HG02571 (cell line): ENCODE data around the gene NTNG1.

Source experiments
- ATAC-seq: cut with Tn5 transposase; IDR thresholded peaks from one replicate; pipeline ENCODE4 v1.9.1; 2021; ENCODE audit warnings: mild to moderate bottlenecking, moderate library complexity; ENCODE audit not compliant: unreplicated experiment

Gene NTNG1

GRCh38 chr1:107443860-107444259 is 303.0 kb downstream of the NTNG1 start:
- ATAC-seq = no peak

DNA sequence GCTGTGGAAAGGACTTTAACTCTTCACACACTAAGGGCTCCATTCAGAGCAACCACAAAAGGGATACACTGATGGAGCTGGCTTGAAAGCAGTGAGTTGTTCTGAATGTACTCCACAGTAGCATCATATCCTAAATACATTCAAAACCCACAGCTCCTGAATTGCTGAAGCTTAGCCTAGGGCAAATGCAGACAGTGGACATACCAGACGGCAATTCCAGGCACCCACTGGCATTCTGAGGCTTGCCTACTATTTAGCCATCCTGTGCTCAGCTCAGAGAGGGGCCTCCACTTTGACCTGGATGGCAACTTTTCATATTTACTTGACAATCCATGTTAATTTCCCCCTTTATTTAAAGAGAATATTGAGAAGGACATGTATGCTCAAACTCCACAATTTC is 303.5 kb downstream of the NTNG1 start:
- no peak for ATAC-seq

DNA sequence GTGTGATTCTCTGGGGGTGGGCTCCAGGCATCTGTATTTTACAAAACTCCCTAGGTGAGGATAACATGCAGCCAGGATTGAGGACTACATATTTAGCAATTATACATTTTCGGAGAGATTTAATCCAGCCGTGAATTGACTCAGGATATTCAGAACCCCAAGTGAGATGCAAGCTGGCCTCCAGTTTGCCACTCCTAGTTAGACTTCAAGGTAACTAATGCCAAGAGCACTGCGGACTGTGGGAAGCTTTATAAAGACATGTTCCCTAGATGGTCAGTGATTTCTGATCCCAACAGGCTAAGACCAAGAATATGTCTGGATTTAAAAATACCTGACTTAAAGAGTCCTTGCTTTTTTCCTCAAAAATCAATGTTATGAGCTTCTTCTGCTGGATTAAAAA is 308.5 kb downstream of the NTNG1 start:
- ATAC-seq = no peak

- peak; percentile 78 for ATAC-seq
Measured at GRCh38 chr1:107450899-107451664, 310.2 kb downstream of the NTNG1 start.

GRCh38 chr1:107451715-107452114 is 310.9 kb downstream of the NTNG1 start:
- peak; percentile 43 for ATAC-seq

DNA sequence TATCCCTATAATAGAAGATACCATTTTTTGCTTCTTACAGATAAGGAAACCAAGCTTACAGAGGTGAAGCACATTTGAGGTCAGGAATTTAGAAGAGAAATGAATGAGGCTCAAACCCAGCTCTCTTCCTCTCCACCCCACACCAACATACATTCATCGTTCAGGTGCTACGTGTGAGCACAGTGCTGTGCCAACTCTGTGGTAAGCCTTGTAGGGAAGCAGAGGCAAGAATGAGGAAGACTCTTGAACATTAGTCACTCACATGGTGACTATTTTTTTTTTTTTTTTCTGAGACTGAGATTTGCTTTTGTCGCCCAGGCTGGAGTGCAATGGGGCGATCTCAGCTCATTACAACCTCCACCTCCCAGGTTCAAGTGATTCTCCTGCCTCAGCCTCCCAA is 314.0 kb downstream of the NTNG1 start:
- no peak for ATAC-seq

DNA sequence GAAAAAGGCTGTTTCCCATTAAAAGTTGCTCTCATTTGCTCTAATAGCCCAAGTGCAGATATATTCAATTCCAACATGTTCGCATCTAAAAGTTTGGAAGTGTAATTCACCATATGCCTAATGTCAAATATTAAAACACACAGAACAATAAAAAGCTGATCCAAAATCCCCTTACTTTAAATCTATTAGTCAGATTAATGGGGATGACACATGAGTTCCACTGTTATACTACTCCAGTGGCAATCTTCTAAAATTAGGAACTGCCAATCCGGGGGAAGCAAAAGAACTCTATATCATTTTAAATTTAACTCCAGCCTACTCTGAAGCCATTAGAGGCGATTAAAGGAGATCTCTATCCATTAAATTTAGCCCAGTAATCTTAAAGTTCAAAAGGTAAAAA is 317.1 kb downstream of the NTNG1 start:
- ATAC-seq = no peak

GRCh38 chr1:107459204-107459904 is 318.5 kb downstream of the NTNG1 start:
- ATAC-seq = peak; percentile 79

DNA sequence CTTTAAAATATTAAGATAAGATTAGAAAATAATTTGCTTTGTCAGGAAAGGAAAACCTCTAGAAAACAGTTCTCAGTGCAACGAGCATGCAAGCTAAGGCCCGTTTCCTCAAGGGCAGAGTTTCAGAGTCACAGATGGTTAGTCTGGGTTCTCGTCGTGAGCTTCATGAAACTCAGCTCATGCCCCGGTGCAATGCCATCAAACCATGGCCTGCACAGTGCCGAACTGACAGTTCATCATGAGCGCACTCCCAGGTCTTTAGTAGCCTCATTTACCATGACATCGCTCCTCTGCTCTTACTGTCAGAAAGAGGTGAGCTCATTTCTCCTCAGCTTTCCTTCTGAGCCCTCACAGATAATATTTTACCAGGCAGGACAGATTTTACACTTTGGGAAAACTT is 319.2 kb downstream of the NTNG1 start:
- ATAC-seq = peak; percentile 78

GRCh38 chr1:107464827-107465226 is 324.0 kb downstream of the NTNG1 start:
- ATAC-seq = no peak

DNA sequence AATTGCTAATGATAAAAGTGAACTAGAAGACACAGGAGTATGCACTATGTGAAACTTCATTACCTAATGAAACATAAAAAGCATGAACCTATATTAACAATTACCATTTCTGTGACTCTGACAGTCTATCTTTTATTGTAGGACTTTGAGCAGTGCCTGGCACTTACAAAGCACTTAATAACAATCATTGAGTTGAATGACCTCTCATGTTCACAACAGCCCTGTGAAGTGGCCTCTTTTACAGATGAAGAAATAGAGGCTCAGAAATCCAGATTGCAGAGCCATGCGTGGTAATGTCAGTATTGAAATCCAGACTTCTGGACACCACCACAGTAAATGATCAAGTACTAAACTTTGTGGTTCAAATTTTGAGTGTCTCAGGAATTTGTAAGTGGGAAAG is 326.4 kb downstream of the NTNG1 start:
- no peak for ATAC-seq

DNA sequence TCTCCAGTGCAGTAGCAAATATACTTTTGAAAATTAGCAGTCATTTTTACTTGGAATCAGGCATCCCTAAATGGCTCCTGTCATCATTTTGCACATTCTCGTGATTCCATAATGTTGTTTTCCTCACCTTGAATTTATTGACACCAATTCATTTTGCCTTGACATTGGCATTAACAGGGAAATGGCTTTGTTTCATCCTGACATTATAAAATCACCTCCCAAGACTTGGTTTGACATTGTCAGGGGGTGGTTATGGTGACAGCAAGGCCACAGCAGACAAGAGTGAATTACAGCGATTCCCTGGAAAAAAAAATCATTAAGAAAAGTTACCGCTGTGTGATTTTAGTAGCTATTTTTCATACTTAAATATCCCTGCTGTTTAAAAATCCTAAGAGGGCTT is 327.0 kb downstream of the NTNG1 start:
- ATAC-seq = no peak

DNA sequence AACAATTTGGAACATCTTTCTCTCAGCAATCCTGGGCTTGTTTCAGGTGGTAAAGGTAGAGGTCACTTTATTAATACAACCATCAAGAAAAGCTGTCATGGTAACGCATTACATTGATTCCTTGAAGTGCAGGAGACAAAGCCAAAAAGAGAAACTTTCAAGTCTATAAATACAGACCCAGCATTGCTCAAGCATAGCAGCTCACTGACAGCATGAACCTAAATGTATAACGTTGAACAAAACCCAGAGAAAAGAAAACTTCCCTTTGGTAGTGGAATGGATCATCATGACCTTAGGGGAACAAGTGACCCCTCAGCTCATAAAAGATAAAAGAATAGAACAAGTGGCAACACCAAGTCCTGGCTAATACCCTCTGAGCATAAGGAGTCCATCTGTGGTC is 332.2 kb downstream of the NTNG1 start:
- no peak for ATAC-seq

GRCh38 chr1:107474877-107475612 is 334.2 kb downstream of the NTNG1 start:
- ATAC-seq = peak; percentile 87

- ATAC-seq = no peak
Measured at GRCh38 chr1:107477233-107477632, 336.4 kb downstream of the NTNG1 start.

DNA sequence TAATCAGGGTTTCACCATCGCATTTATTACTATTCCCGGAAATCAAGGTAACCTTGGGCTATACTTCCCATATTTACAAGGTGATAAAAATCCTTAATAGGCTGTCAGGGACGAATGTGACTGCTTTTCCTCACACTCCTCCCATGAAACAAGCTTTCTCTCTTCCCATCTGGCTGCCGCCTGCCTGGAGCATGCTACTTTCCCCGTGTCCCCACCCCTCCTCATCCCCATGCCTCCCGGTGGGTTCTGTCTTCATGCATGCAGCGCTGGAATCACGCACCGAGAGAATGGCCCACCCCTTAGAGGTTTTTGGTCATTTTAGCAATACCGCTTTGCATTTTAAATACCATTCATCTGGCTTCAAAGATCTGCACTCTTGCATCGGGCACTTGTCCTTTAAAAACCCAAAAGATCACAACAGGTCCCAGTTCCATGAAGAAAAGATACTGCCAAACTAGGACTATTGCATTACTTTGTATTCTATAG is 339.1 kb downstream of the NTNG1 start:
- no peak for ATAC-seq

GRCh38 chr1:107480548-107481415 is 339.9 kb downstream of the NTNG1 start:
- ATAC-seq = peak; percentile 63

- no peak for ATAC-seq
Measured at GRCh38 chr1:107481756-107482384, 341.0 kb downstream of the NTNG1 start.

DNA sequence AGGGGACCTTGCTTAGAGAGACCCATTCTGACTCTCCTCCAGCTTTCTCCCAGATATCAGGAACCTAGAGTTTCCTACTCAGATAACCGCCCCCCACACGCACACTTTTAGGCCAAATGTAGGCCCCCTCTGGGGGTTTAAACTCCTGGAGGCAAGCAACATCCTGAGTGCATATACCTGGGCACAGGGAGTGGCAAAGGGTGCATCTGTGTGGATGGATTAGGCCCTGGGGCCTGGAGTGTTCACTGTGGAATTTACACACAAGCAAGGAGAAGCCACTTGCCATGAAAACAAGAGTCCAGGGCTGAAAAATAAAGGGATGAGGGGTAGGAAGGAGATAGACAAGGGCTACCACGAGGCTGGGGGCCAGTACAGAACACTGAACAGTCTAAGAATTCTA is 343.1 kb downstream of the NTNG1 start:
- no peak for ATAC-seq

GRCh38 chr1:107486349-107486748 is 345.5 kb downstream of the NTNG1 start:
- ATAC-seq = no peak
